CD14-positive monocyte (primary cell): Measurements from ENCODE around the gene MYBPC2. TPM values are rescaled to one million over a fixed set of nuclear protein-coding genes. Genes with fewer than 3 reads are reported as not detected.

Experiments
- DNase-seq, 3 donors: peaks; one replicate each; pipeline ENCODE4 v3.0.0-alpha.2; 2011 to 2022
- H2AFZ ChIP-seq: 2 replicates; pipeline ENCODE4 v1.6.0; 2012; ENCODE audit warnings: mild to moderate bottlenecking, low read depth, low read length, inconsistent platforms; ENCODE audit not compliant: insufficient read depth, poor library complexity, severe bottlenecking
- H3K27ac ChIP-seq, 2 donors: 1 replicate in 1 of 2; 2 replicates in 1 of 2; pipeline ENCODE4 v1.5.1; 2012 to 2013; ENCODE audit warnings: low read length in 2 of 2, control low read depth in 1 of 2, inconsistent platforms in 1 of 2, low read depth in 1 of 2, mild to moderate bottlenecking in 1 of 2
- H3K27me3 ChIP-seq, 2 donors: one replicate each; pipeline versions ENCODE4 v1.6.0 to v1.6.1; 2011 to 2013; ENCODE audit warnings: low read length in 2 of 2; ENCODE audit not compliant: control insufficient read depth in 2 of 2, insufficient read depth in 2 of 2
- H3K36me3 ChIP-seq, 2 donors: replicated peaks in 1 of 2; 1 replicate in 1 of 2; 2 replicates in 1 of 2; pipeline versions ENCODE4 v1.5.1 to v1.6.1; 2012 to 2013; ENCODE audit warnings: low read length in 2 of 2, control low read depth in 1 of 2, inconsistent platforms in 1 of 2, mild to moderate bottlenecking in 1 of 2; ENCODE audit not compliant: insufficient read depth in 2 of 2, control insufficient read depth in 1 of 2
- H3K4me1 ChIP-seq, 2 donors: 1 replicate in 1 of 2; 2 replicates in 1 of 2; pipeline versions ENCODE4 v1.5.1 to v1.6.1; 2012 to 2013; ENCODE audit warnings: low read length in 2 of 2, control low read depth in 1 of 2, inconsistent platforms in 1 of 2, mild to moderate bottlenecking in 1 of 2, moderate library complexity in 1 of 2; ENCODE audit not compliant: insufficient read depth in 2 of 2, control insufficient read depth in 1 of 2
- H3K4me2 ChIP-seq: replicated peaks from 2 replicates; pipeline ENCODE3; 2012; ENCODE audit warnings: low read length, moderate library complexity, mild to moderate bottlenecking; ENCODE audit not compliant: poor library complexity, severe bottlenecking; ENCODE audit errors: extremely low read depth
- H3K4me3 ChIP-seq, 3 experiments: fragments of 200-600 bp in 1 of 3; sonication (generic) in 1 of 3; replicated peaks in 1 of 3; 1 replicate in 2 of 3; 2 replicates in 1 of 3; pipeline ENCODE4 v1.5.1; 2011 to 2013; ENCODE audit warnings: low read length in 3 of 3, mild to moderate bottlenecking in 3 of 3, control low read depth in 2 of 3, low read depth in 2 of 3, inconsistent platforms in 1 of 3, moderate library complexity in 1 of 3
- H3K79me2 ChIP-seq: 2 replicates; pipeline ENCODE4 v1.6.0; 2012; ENCODE audit warnings: mild to moderate bottlenecking, control low read depth, inconsistent platforms, low read length, moderate library complexity; ENCODE audit not compliant: insufficient read depth
- H3K9ac ChIP-seq: 2 replicates; pipeline ENCODE4 v1.6.0; 2017; ENCODE audit warnings: low read length, mild to moderate bottlenecking; ENCODE audit not compliant: insufficient read depth, poor library complexity, severe bottlenecking
- H3K9me3 ChIP-seq, 2 donors: replicated peaks in 1 of 2; 1 replicate in 1 of 2; 2 replicates in 1 of 2; pipeline versions ENCODE4 v1.5.1 to v1.6.1; 2012 to 2013; ENCODE audit warnings: low read length in 2 of 2, control low read depth in 1 of 2; ENCODE audit not compliant: control insufficient read depth in 1 of 2, insufficient read depth in 1 of 2
- H4K20me1 ChIP-seq: 2 replicates; pipeline ENCODE4 v1.6.0; 2012; ENCODE audit warnings: mild to moderate bottlenecking, low read length, control low read depth, moderate library complexity; ENCODE audit not compliant: insufficient read depth
- H3K27ac Mint-ChIP-seq, 7 donors: one replicate each; pipeline ENCODE4 v1.8.0; 2020; ENCODE audit warnings: mild to moderate bottlenecking in 7 of 7, mixed read lengths in 7 of 7, moderate library complexity in 6 of 7, inconsistent platforms in 2 of 7
- H3K27me3 Mint-ChIP-seq, 3 donors: one replicate each; pipeline ENCODE4 v1.8.0; 2021 to 2022; ENCODE audit warnings: low read depth in 3 of 3, mild to moderate bottlenecking in 3 of 3, mixed read lengths in 3 of 3, moderate library complexity in 3 of 3, inconsistent platforms in 1 of 3
- H3K36me3 Mint-ChIP-seq, 2 donors: one replicate each; pipeline ENCODE4 v1.8.0; 2020; ENCODE audit warnings: mixed read lengths in 2 of 2, inconsistent platforms in 1 of 2, mild to moderate bottlenecking in 1 of 2
- H3K4me1 Mint-ChIP-seq: one replicate; pipeline ENCODE4 v1.8.0; 2020; ENCODE audit warnings: mild to moderate bottlenecking, mixed read lengths
- H3K4me3 Mint-ChIP-seq, 2 donors: one replicate each; pipeline ENCODE4 v1.8.0; 2020; ENCODE audit warnings: mild to moderate bottlenecking in 2 of 2, mixed read lengths in 2 of 2, moderate library complexity in 1 of 2
- H3K9me3 Mint-ChIP-seq, 7 donors: one replicate each; pipeline ENCODE4 v1.8.0; 2020 to 2022; ENCODE audit warnings: mixed read lengths in 7 of 7, mild to moderate bottlenecking in 6 of 7, moderate library complexity in 6 of 7, inconsistent platforms in 2 of 7
- CTCF ChIP-seq: fragments of 200-600 bp; IDR thresholded peaks from one replicate; pipeline ENCODE4 v1.8.0; 2022; ENCODE audit warnings: antibody characterized with exemption, mild to moderate bottlenecking
- WGBS: methylation state at CpG from one replicate; pipeline ENCODE4 v1.1.5; 2013; ENCODE audit warnings: missing lambda C conversion rate; ENCODE audit not compliant: insufficient coverage; 5-methylcytosine and 5-hydroxymethylcytosine counted together
- intact Hi-C, 2 donors: fragments of 100-400 bp; cut with micrococcal nuclease; formaldehyde crosslinking; loops; one replicate each; pipeline versions ENCODE4 v1.15.0 to v1.15.1; 2023
- polyA plus RNA-seq, 3 donors: library from polyadenylated mRNA; depleted of rRNA in 1 of 3; unstranded in 2 of 3; stranded (reverse) in 1 of 3; fragments of 300-500 nt in 2 of 3; fragments of >200 nt in 1 of 3; fragmentation: Illumina TruSeq in 2 of 3; gene quantifications; 1 replicate in 2 of 3; 2 replicates in 1 of 3; pipeline ENCODE4 v1.2.3, GENCODE V29; 2012 to 2021

Gene MYBPC2
- polyA plus RNA-seq, 3 donors: not detected

GRCh38 chr19:50488389-50489194 is 55.9 kb downstream of the MYBPC2 start:
- intact Hi-C loops: no loop called here
- Histone ChIP-seq H2AFZ (peak overlapping the region; percentile 66), H3K36me3 (peaks cover 0 to 1% of the 10 kb centered on the region in 2 donors), H3K4me2 (peak overlapping the region; percentile 71), H3K79me2 (no peaks in the 10 kb centered on the region), H3K9ac (peak overlapping the region; percentile 50), H3K9me3 (peaks cover 5 to 15% of the 10 kb centered on the region in 2 donors), H3K27ac (peak overlapping the region; percentile 42 to 63), H3K27me3 (no peaks in the 10 kb centered on the region), H3K4me1 (peaks cover 58 to 71% of the 10 kb centered on the region in 2 donors), H4K20me1 (no peaks in the 10 kb centered on the region), H3K4me3 (peak overlapping the region in 1 of 3 experiments; percentile 69)
- peak overlapping the region; percentile 80 to 94 (median 85) for H3K27ac Mint-ChIP-seq
- H3K27me3 Mint-ChIP-seq: peaks cover 3 to 8% (median 7%) of the 10 kb centered on the region in 3 donors
- H3K4me3 Mint-ChIP-seq: peak overlapping the region; percentile 72 to 78
- peaks cover 69% of the 10 kb centered on the region for H3K4me1 Mint-ChIP-seq
- peak in 1 of 3 donors; percentile 17 for DNase-seq
- H3K36me3 Mint-ChIP-seq: peaks cover 0 to 10% of the 10 kb centered on the region in 2 donors
- 6% methylated on average over 10 of the region's 13 CpGs for WGBS
- TF ChIP-seq CTCF: no peak
- peaks cover 7 to 33% (median 19%) of the 10 kb centered on the region in 7 donors for H3K9me3 Mint-ChIP-seq

- Histone ChIP-seq H3K27ac (peak overlapping the region; percentile 42 to 63), H3K9ac (no peak overlapping the region), H3K4me1 (peaks cover 58 to 71% of the 10 kb centered on the region in 2 donors), H3K4me3 (peak overlapping the region in 1 of 3 experiments; percentile 69), H2AFZ (no peak overlapping the region), H3K4me2 (peak overlapping the region; percentile 71), H3K27me3 (no peaks in the 10 kb centered on the region), H3K9me3 (peaks cover 5 to 15% of the 10 kb centered on the region in 2 donors), H3K79me2 (no peaks in the 10 kb centered on the region), H3K36me3 (no peaks in the 10 kb centered on the region), H4K20me1 (no peaks in the 10 kb centered on the region)
- Mint-ChIP-seq H3K27me3 (peaks cover 3 to 9% (median 7%) of the 10 kb centered on the region in 3 donors), H3K36me3 (peaks cover 0 to 10% of the 10 kb centered on the region in 2 donors), H3K9me3 (peaks cover 7 to 33% (median 19%) of the 10 kb centered on the region in 7 donors), H3K4me1 (peaks cover 70% of the 10 kb centered on the region), H3K4me3 (peak overlapping the region; percentile 74 to 78), H3K27ac (peak overlapping the region; percentile 50 to 92 (median 81))
- no peak for DNase-seq
- intact Hi-C loops: no loop called here
- WGBS: 75% methylated on average over 19 of the region's 24 CpGs
- TF ChIP-seq CTCF: no peak
These were observed 56.8 kb downstream of the MYBPC2 start for GRCh38 chr19:50489461-50490011.
